GM12878 (cell line): ENCODE results near the gene ZBTB5. TPM values are rescaled to one million over a fixed set of nuclear protein-coding genes. Genes with fewer than 3 reads are reported as not detected.

ENCODE experiments used
- ATF2 ChIP-seq: IDR thresholded peaks from 2 replicates; pipeline ENCODE4 v1.6.1; 2012; ENCODE audit warnings: low read length, inconsistent platforms
- CHD1 ChIP-seq: IDR thresholded peaks from 2 replicates; pipeline ENCODE4 v1.6.1; 2012; ENCODE audit warnings: low read depth, low read length, improper control_type of control experiment
- CUX1 ChIP-seq: IDR thresholded peaks from 2 replicates; pipeline ENCODE4 v1.6.1; 2012; ENCODE audit warnings: improper control_type of control experiment, low read depth, low read length; ENCODE audit not compliant: insufficient replicate concordance
- EGR1 ChIP-seq, 2 experiments: IDR thresholded peaks; 1 replicate in 1 of 2; 2 replicates in 1 of 2; pipeline ENCODE4 v1.6.1; 2011 to 2012; ENCODE audit warnings: low read depth in 2 of 2, low read length in 2 of 2, borderline replicate concordance in 1 of 2, mild to moderate bottlenecking in 1 of 2, moderate library complexity in 1 of 2
- IRF5 ChIP-seq: fragments of 450-650 bp; IDR thresholded peaks from 2 replicates; pipeline ENCODE4 v1.6.1; 2017; ENCODE audit warnings: borderline replicate concordance
- NR2C1 ChIP-seq: fragments of 450-650 bp; IDR thresholded peaks from 2 replicates; pipeline ENCODE4 v1.6.1; 2017; ENCODE audit warnings: antibody characterized with exemption, mild to moderate bottlenecking, moderate library complexity
- RELA ChIP-seq: fragments of 450-650 bp; IDR thresholded peaks from 2 replicates; pipeline ENCODE4 v1.8.0; 2014; ENCODE audit warnings: borderline replicate concordance; ENCODE audit not compliant: partially characterized antibody
- RUNX3 ChIP-seq: IDR thresholded peaks from 2 replicates; pipeline ENCODE4 v1.6.1; 2012; ENCODE audit warnings: low read length, inconsistent platforms
- SRF ChIP-seq, 2 experiments: IDR thresholded peaks; 2 replicates each; pipeline ENCODE4 v1.6.1; 2011; ENCODE audit warnings: low read depth in 2 of 2, low read length in 2 of 2, mild to moderate bottlenecking in 1 of 2, moderate library complexity in 1 of 2
- STAT1 ChIP-seq: fragments of 450-650 bp; conservative IDR thresholded peaks from 2 replicates; pipeline ENCODE4 v1.6.1; 2014; ENCODE audit warnings: antibody characterized with exemption, mild to moderate bottlenecking
- WRNIP1 ChIP-seq: IDR thresholded peaks from 2 replicates; pipeline ENCODE4 v1.6.1; 2011; ENCODE audit warnings: low read depth, low read length, improper control_type of control experiment, borderline replicate concordance
- ZBED1 ChIP-seq: IDR thresholded peaks from 2 replicates; pipeline ENCODE4 v1.6.1; 2016; ENCODE audit warnings: borderline replicate concordance
- polyA plus RNA-seq, 11 experiments: library from polyadenylated mRNA; depleted of rRNA in 4 of 11; unstranded in 6 of 11; stranded (reverse) in 5 of 11; fragments of >200 nt; fragmentation: Nextera tagmentation in 4 of 11; fragmentation: Illumina TruSeq in 1 of 11; extraction: Ambion mirVana in 4 of 11; extraction: Trizol in 1 of 11; gene quantifications; 1 replicate in 1 of 11; 2 replicates in 10 of 11; pipeline versions ENCODE4 v1.2.1 to v1.2.3, GENCODE V29; 2011 to 2016; ENCODE audit warnings: inconsistent platforms in 2 of 11, missing spikeins in 2 of 11, low read depth in 1 of 11
- total RNA-seq, 4 experiments: library from RNA; depleted of rRNA in 3 of 4; stranded (reverse); fragments of >200 nt in 3 of 4; fragmentation: Illumina TruSeq in 1 of 4; extraction: Trizol in 1 of 4; gene quantifications; 2 replicates each; pipeline versions ENCODE4 v1.2.1 to v1.2.3, GENCODE V29; 2013 to 2021
- TF ChIP-seq, protein P1 (sequence below): fragments of 450-650 bp; formaldehyde crosslinking; IDR thresholded peaks from 2 replicates; pipeline ENCODE4 v1.4.0; 2020; ENCODE audit warnings: mild to moderate bottlenecking, moderate library complexity

Gene ZBTB5
- total and polyA plus RNA-seq, 10 of the 15 experiments (the other 5 are each of a cell fraction or from before 2014, with no cell fraction given) = 1.4 to 32.5 (median 12.1) TPM

DNA sequence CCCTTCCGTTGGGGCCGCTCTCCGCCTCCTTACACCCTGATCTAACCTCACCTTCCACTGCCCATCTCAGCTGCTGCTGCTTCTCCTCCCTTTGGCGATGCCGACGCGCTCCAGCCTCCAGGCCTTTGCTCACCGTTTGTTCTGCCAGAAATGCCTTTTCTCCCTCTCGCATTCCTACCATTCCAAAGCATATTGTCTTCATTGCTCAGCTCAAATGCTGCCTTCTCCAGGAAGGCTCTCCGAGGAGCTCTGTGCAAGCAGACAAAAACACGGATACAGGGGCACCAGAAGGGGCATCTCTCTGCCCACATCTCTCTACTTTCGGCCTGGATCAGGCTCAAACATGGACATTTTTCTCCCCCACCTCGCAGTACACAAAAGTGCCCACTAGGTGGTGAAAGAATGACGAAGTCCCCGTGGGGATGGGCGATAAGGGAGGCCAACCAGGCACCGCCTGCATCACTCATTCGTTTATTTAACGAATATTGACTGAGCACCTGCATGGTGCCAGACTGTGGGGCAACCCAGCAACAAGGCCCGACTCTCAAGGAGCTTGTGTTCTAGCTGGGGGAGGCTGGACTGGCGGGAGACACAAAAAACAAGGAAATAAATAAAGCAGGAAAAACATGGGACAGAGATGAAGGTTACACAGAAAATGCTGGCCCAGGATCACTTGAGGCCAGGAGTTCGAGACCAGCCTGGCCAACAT is 50.1 kb downstream of the ZBTB5 start (continued):
- TF ChIP-seq RELA (peak; percentile 17), CHD1 (no peak), WRNIP1 (no peak), NR2C1 (no peak), SRF (IDR thresholded peaks at IDR 0.05; ENCODE audit: low read depth in 2 of 2, low read length in 2 of 2) (no peak), CUX1 (no peak), ZBED1 (no peak), EGR1 (IDR thresholded peaks at IDR 0.05; ENCODE audit: borderline replicate concordance in 1 of 2, low read depth in 2 of 2, low read length in 2 of 2) (no peak), IRF5 (no peak), STAT1 (no peak), RUNX3 (no peak), ATF2 (no peak)
- TF ChIP-seq, protein P1, sequence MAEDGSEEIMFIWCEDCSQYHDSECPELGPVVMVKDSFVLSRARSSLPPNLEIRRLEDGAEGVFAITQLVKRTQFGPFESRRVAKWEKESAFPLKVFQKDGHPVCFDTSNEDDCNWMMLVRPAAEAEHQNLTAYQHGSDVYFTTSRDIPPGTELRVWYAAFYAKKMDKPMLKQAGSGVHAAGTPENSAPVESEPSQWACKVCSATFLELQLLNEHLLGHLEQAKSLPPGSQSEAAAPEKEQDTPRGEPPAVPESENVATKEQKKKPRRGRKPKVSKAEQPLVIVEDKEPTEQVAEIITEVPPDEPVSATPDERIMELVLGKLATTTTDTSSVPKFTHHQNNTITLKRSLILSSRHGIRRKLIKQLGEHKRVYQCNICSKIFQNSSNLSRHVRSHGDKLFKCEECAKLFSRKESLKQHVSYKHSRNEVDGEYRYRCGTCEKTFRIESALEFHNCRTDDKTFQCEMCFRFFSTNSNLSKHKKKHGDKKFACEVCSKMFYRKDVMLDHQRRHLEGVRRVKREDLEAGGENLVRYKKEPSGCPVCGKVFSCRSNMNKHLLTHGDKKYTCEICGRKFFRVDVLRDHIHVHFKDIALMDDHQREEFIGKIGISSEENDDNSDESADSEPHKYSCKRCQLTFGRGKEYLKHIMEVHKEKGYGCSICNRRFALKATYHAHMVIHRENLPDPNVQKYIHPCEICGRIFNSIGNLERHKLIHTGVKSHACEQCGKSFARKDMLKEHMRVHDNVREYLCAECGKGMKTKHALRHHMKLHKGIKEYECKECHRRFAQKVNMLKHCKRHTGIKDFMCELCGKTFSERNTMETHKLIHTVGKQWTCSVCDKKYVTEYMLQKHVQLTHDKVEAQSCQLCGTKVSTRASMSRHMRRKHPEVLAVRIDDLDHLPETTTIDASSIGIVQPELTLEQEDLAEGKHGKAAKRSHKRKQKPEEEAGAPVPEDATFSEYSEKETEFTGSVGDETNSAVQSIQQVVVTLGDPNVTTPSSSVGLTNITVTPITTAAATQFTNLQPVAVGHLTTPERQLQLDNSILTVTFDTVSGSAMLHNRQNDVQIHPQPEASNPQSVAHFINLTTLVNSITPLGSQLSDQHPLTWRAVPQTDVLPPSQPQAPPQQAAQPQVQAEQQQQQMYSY (CRISPR knock-in tag) = no peak
